ENCODE measurements around the gene MYH13. TPM values are rescaled to one million over a fixed set of nuclear protein-coding genes. Genes with fewer than 3 reads are reported as not detected.
A peak's percentile ranks its signal among the peaks of the same experiment; 100 is the strongest.

MYH13 gene
- total RNA-seq, 1 donor from 2014 or later: not detected

GRCh38 chr17:10369239-10369638, 3.6 kb downstream of the MYH13 start:
- H3K27me3 ChIP-seq (ENCODE audit: low read depth): peaks cover 4% of the 10 kb centered on the region
- no peak overlapping the region for H3K4me3 ChIP-seq
- H3K36me3 ChIP-seq: no peaks in the 10 kb centered on the region
- no peaks in the 10 kb centered on the region for H3K9me3 ChIP-seq (replicated peaks)
- TF ChIP-seq CTCF (IDR thresholded peaks at IDR 0.05; ENCODE audit: borderline replicate concordance): no peak
- DNase-seq: no peak
- no peak overlapping the region for H3K27ac ChIP-seq (replicated peaks)
- intact Hi-C loops (cut with micrococcal nuclease): no loop called here
- no peaks in the 10 kb centered on the region for H3K4me1 ChIP-seq

GRCh38 chr17:10368561-10368960, 4.2 kb downstream of the MYH13 start:
- intact Hi-C loops (cut with micrococcal nuclease): no loop called here
- Histone ChIP-seq H3K27ac (replicated peaks) (no peak overlapping the region), H3K9me3 (replicated peaks) (no peaks in the 10 kb centered on the region), H3K27me3 (ENCODE audit: low read depth) (peaks cover 4% of the 10 kb centered on the region), H3K36me3 (no peaks in the 10 kb centered on the region), H3K4me1 (no peaks in the 10 kb centered on the region), H3K4me3 (no peak overlapping the region)
- no peak for DNase-seq
- no peak for TF ChIP-seq CTCF (IDR thresholded peaks at IDR 0.05; ENCODE audit: borderline replicate concordance)

GRCh38 chr17:10360578-10360977, 12.2 kb downstream of the MYH13 start:
- no peaks in the 10 kb centered on the region for H3K4me1 ChIP-seq
- H3K27ac ChIP-seq (replicated peaks): no peak overlapping the region
- no peaks in the 10 kb centered on the region for H3K36me3 ChIP-seq
- H3K4me3 ChIP-seq: no peak overlapping the region
- intact Hi-C loops (cut with micrococcal nuclease): no loop called here
- H3K9me3 ChIP-seq (replicated peaks): no peaks in the 10 kb centered on the region
- no peak for DNase-seq
- no peak for TF ChIP-seq CTCF (IDR thresholded peaks at IDR 0.05; ENCODE audit: borderline replicate concordance)
- peaks cover 32% of the 10 kb centered on the region for H3K27me3 ChIP-seq (ENCODE audit: low read depth)

GRCh38 chr17:10357768-10358167, 15.0 kb downstream of the MYH13 start:
- no peak for DNase-seq
- intact Hi-C loops (cut with micrococcal nuclease): no loop called here
- Histone ChIP-seq H3K27me3 (ENCODE audit: low read depth) (peaks cover 29% of the 10 kb centered on the region), H3K36me3 (no peaks in the 10 kb centered on the region), H3K27ac (replicated peaks) (no peak overlapping the region), H3K9me3 (replicated peaks) (no peaks in the 10 kb centered on the region), H3K4me1 (no peaks in the 10 kb centered on the region), H3K4me3 (no peak overlapping the region)
- TF ChIP-seq CTCF (IDR thresholded peaks at IDR 0.05; ENCODE audit: borderline replicate concordance): peak; percentile 57

- TF ChIP-seq CTCF (IDR thresholded peaks at IDR 0.05; ENCODE audit: borderline replicate concordance): no peak
- DNase-seq: no peak
- intact Hi-C loops (cut with micrococcal nuclease): no loop called here
- Histone ChIP-seq H3K4me3 (no peak overlapping the region), H3K27ac (replicated peaks) (no peak overlapping the region), H3K9me3 (replicated peaks) (no peaks in the 10 kb centered on the region), H3K36me3 (no peaks in the 10 kb centered on the region), H3K27me3 (ENCODE audit: low read depth) (peaks cover 11% of the 10 kb centered on the region), H3K4me1 (no peaks in the 10 kb centered on the region)
Measured at GRCh38 chr17:10354651-10355050, 18.2 kb downstream of the MYH13 start.

- Histone ChIP-seq H3K9me3 (replicated peaks) (no peaks in the 10 kb centered on the region), H3K36me3 (no peaks in the 10 kb centered on the region), H3K4me3 (no peak overlapping the region), H3K4me1 (no peaks in the 10 kb centered on the region), H3K27me3 (ENCODE audit: low read depth) (peaks cover 3% of the 10 kb centered on the region), H3K27ac (replicated peaks) (no peak overlapping the region)
- TF ChIP-seq CTCF (IDR thresholded peaks at IDR 0.05; ENCODE audit: borderline replicate concordance): no peak
- no peak for DNase-seq
- intact Hi-C loops (cut with micrococcal nuclease): no loop called here
Measured at GRCh38 chr17:10352893-10353292, 19.9 kb downstream of the MYH13 start.

All from left ventricle myocardium inferior (tissue), 1 donor.